ENCODE measurements around the gene NSUN3. TPM values are rescaled to one million over a fixed set of nuclear protein-coding genes. Genes with fewer than 3 reads are reported as not detected.

Gene NSUN3
- total RNA-seq, result 29.6 TPM

DNA sequence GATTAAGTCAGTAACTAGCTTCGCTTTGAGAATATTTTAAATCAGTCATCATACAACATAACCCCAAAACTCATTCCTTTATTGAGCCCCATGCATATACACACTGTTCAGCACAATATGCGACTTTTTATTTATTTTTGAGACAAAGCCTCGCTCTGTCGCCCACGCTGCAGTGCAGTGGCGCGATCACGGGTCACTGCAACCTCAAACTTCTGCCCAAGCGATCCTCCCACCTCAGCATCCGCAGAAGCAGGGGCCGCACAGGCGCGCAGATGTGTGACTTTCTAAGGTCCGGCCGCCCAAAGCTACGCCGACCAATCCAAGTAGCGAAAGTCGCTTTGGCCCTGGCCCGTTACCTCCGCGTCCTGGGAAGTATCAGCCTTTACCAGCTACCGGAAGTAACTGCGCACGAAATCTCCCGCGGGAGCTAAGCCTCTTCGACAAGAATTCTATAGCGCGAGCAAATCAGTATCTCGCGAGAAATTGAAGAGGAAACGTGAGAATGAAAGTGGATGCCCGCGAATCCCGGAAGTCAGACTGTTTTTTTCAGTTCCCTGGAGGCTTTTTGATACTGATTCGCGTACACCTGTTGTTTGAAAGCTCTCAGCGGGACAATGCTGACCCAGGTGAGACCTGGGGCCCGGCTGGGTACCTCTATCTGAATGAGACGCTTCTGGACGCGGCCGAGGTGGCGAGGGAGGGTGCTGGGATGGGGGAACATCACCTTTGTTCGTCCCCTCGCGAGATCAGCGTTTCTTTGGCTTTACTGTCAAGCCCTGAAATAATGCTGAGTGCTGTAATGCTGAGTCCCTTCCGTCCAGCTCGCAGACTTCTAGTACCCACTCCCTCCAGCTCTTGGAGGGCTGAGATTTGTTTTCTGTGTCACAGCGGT lies at the start of gene NSUN3, which contains the start of gene DHFR2:
TSS of gene NSUN3 (plus strand) at position 549 of the 892 bp plus-strand sequence. CDS start at position 615, 66 bp downstream.
TSS of gene DHFR2 (minus strand) at position 404 of the 892 bp plus-strand sequence. CDS start 1,405 bp downstream, outside the sequence.

DNA sequence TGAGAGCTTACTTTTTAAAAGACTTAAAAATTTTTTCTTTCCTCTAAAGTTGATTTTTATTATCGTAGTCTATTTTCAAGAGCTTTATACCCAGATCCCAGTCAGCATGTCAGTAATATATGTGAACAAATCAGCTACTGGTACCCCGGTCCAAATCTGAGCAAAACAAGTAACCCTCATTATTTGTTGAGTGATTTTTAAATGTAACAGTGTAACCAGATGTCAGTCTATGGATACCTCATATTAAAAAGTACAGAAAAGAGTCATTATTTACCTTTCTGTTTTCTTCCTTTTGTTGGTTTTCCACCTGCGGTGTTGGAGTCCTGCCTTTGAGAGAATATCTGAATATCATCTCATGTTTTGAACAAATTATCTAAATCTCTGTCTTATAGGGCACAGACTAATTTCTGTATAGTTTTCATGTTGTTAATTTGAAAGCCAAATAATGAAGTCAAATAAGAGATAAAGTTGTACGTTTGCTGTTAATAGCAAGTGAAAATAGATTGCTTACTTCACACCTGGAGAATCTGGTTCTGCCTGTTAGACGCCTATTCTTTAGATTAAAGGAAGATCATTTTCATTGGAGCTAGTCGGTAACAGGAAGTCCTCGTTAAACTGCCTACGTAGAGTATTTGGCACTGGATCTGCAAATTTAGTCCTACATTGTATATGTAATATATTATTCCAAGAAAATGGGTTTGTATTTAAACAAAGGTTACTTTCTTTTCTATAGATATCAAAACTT lies 34.6 kb upstream of the NSUN3 start, which contains the start of gene STX19:
TSS of gene STX19 (minus strand) at position 505 of the 745 bp plus-strand sequence. CDS start 13,328 bp downstream, outside the sequence.

Other genes starting within 250 kb of the NSUN3 start
- 43.0 TPM for gene PROS1, start 89.2 kb upstream of the NSUN3 start, total RNA-seq
- gene ARL13B, start 82.9 kb upstream of the NSUN3 start, total RNA-seq, result 26.1 TPM
- gene STX19, start 34.5 kb upstream of the NSUN3 start, total RNA-seq, result 0.77 TPM
- gene DHFR2, start 145 bp upstream of the NSUN3 start, total RNA-seq, result 10.4 TPM

All from camera-type eye (tissue), 1 donor.